ENCODE data around the gene SLC22A9.

SLC22A9 gene

DNA sequence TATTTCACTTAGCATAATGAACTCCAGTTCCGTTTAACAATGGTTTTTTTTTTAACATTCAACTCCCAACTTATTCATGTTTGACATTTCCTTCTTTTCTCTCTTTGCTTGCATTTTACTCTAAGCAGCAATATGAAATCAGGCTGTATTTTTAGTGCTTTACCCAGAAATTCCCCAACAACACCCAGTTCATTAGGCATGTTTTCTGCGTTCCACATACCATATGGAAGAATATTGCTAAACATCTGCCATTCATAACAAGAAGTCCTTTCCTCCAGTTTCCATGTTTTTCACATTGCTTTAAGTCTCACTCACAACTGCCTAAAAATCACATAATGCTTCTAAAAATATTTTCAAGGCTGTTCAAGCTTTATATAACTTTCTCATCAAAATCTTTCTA, 75.5 kb downstream of the SLC22A9 start:
- TF ChIP-seq TAF1 (IDR thresholded peaks at IDR 0.05; ENCODE audit: low read depth) (no peak), EP300 (IDR thresholded peaks at IDR 0.05; ENCODE audit: borderline replicate concordance) (no peak), TEAD4 (IDR thresholded peaks at IDR 0.05) (no peak), CREB1 (IDR thresholded peaks at IDR 0.05; ENCODE audit: low read depth) (no peak), ZBTB7A (IDR thresholded peaks at IDR 0.05; ENCODE audit: low read depth) (no peak), REST (IDR thresholded peaks at IDR 0.05; ENCODE audit: low read depth) (no peak), NFIC (IDR thresholded peaks at IDR 0.05) (no peak), FOXM1 (IDR thresholded peaks at IDR 0.05; ENCODE audit: borderline replicate concordance, low read depth) (no peak), CEBPB (IDR thresholded peaks at IDR 0.05) (no peak), YY1 (IDR thresholded peaks at IDR 0.05; ENCODE audit: low read depth) (no peak)
- TF ChIP-seq, protein P1, sequence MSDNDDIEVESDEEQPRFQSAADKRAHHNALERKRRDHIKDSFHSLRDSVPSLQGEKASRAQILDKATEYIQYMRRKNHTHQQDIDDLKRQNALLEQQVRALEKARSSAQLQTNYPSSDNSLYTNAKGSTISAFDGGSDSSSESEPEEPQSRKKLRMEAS (IDR thresholded peaks at IDR 0.05): no peak
- TF ChIP-seq, protein P2, sequence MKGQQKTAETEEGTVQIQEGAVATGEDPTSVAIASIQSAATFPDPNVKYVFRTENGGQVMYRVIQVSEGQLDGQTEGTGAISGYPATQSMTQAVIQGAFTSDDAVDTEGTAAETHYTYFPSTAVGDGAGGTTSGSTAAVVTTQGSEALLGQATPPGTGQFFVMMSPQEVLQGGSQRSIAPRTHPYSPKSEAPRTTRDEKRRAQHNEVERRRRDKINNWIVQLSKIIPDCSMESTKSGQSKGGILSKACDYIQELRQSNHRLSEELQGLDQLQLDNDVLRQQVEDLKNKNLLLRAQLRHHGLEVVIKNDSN (IDR thresholded peaks at IDR 0.05): no peak

DNA sequence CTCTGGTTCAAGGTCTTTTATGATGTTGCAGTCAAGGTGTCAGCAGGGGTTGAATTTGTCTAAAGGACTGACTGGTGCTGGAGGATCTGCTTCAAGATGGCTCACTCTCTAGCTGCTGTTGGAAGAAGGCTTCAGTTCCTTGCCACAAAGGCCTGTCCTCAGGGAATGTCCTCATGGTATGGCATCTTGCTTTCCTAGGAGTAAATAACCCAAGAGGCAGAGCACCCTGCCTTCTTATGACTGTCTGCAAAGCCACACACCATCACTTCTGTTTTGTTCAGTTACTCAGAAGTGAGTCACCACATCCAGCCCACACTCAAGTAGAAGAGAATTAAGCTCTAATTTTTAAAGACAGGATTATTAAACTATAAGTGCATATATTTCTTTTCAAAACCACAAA, 76.1 kb downstream of the SLC22A9 start:
- no peak for TF ChIP-seq CREB1 (IDR thresholded peaks at IDR 0.05; ENCODE audit: low read depth)
- TF ChIP-seq TCF12 (IDR thresholded peaks at IDR 0.05; ENCODE audit: low read depth): no peak
- no peak for TF ChIP-seq RAD21 (IDR thresholded peaks at IDR 0.05; ENCODE audit: low read depth)
- TF ChIP-seq EP300 (IDR thresholded peaks at IDR 0.05; ENCODE audit: borderline replicate concordance): no peak
- TF ChIP-seq YY1 (IDR thresholded peaks at IDR 0.05; ENCODE audit: low read depth): no peak
- no peak for TF ChIP-seq REST (IDR thresholded peaks at IDR 0.05; ENCODE audit: low read depth)
- TF ChIP-seq, protein P2 (IDR thresholded peaks at IDR 0.05): no peak
- no peak for TF ChIP-seq NFIC (IDR thresholded peaks at IDR 0.05)
- no peak for TF ChIP-seq FOXM1 (IDR thresholded peaks at IDR 0.05; ENCODE audit: borderline replicate concordance, low read depth)
- no peak for TF ChIP-seq CEBPB (IDR thresholded peaks at IDR 0.05)
- TF ChIP-seq, protein P1 (IDR thresholded peaks at IDR 0.05): no peak
- TF ChIP-seq TEAD4 (IDR thresholded peaks at IDR 0.05): no peak
- TF ChIP-seq TAF1 (IDR thresholded peaks at IDR 0.05; ENCODE audit: low read depth): no peak
- no peak for TF ChIP-seq EGR1 (IDR thresholded peaks at IDR 0.05)
- TF ChIP-seq ZBTB7A (IDR thresholded peaks at IDR 0.05; ENCODE audit: low read depth): no peak

DNA sequence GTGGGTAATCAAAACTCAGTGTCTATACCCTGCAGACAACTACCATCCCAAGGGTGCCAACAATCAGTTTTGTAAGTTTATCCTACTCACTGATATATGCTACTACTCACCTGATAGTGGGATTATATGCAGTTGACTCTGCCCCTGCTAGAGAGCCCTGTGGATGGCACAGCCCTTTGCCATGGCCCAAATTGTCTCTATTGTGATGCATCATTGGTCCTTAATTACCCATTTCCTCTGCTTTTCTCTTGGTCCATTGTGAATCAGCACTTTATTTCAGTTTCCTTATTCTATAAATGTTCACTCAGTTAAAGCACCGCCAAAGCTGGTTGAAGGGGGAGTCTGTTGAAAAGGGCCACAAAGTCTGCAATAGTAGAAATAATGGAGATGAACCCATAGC, 79.1 kb downstream of the SLC22A9 start:
- no peak for TF ChIP-seq TCF12 (IDR thresholded peaks at IDR 0.05; ENCODE audit: low read depth)
- TF ChIP-seq TEAD4 (IDR thresholded peaks at IDR 0.05): no peak
- TF ChIP-seq CEBPB (IDR thresholded peaks at IDR 0.05): no peak
- TF ChIP-seq, protein P2 (IDR thresholded peaks at IDR 0.05): no peak
- no peak for TF ChIP-seq EP300 (IDR thresholded peaks at IDR 0.05; ENCODE audit: borderline replicate concordance)
- TF ChIP-seq REST (IDR thresholded peaks at IDR 0.05; ENCODE audit: low read depth): no peak
- TF ChIP-seq NFIC (IDR thresholded peaks at IDR 0.05): no peak
- TF ChIP-seq, protein P1 (IDR thresholded peaks at IDR 0.05): no peak
- TF ChIP-seq RAD21 (IDR thresholded peaks at IDR 0.05; ENCODE audit: low read depth): no peak
- TF ChIP-seq ZBTB7A (IDR thresholded peaks at IDR 0.05; ENCODE audit: low read depth): no peak
- no peak for TF ChIP-seq CREB1 (IDR thresholded peaks at IDR 0.05; ENCODE audit: low read depth)
- no peak for TF ChIP-seq EGR1 (IDR thresholded peaks at IDR 0.05)
- no peak for TF ChIP-seq FOXM1 (IDR thresholded peaks at IDR 0.05; ENCODE audit: borderline replicate concordance, low read depth)
- TF ChIP-seq YY1 (IDR thresholded peaks at IDR 0.05; ENCODE audit: low read depth): no peak
- TF ChIP-seq TAF1 (IDR thresholded peaks at IDR 0.05; ENCODE audit: low read depth): no peak

GRCh38 chr11:63459586-63459985, 90.0 kb downstream of the SLC22A9 start:
- no peak for TF ChIP-seq CEBPB (IDR thresholded peaks at IDR 0.05)
- TF ChIP-seq REST (IDR thresholded peaks at IDR 0.05; ENCODE audit: low read depth): no peak
- TF ChIP-seq, protein P2 (IDR thresholded peaks at IDR 0.05): no peak
- TF ChIP-seq EP300 (IDR thresholded peaks at IDR 0.05; ENCODE audit: borderline replicate concordance): no peak
- TF ChIP-seq TEAD4 (IDR thresholded peaks at IDR 0.05): no peak
- TF ChIP-seq, protein P1 (IDR thresholded peaks at IDR 0.05): no peak
- no peak for TF ChIP-seq RAD21 (IDR thresholded peaks at IDR 0.05; ENCODE audit: low read depth)
- TF ChIP-seq CREB1 (IDR thresholded peaks at IDR 0.05; ENCODE audit: low read depth): no peak
- TF ChIP-seq YY1 (IDR thresholded peaks at IDR 0.05; ENCODE audit: low read depth): no peak
- no peak for TF ChIP-seq NFIC (IDR thresholded peaks at IDR 0.05)
- no peak for TF ChIP-seq TCF12 (IDR thresholded peaks at IDR 0.05; ENCODE audit: low read depth)
- TF ChIP-seq ZBTB7A (IDR thresholded peaks at IDR 0.05; ENCODE audit: low read depth): no peak
- no peak for TF ChIP-seq FOXM1 (IDR thresholded peaks at IDR 0.05; ENCODE audit: borderline replicate concordance, low read depth)
- no peak for TF ChIP-seq EGR1 (IDR thresholded peaks at IDR 0.05)
- TF ChIP-seq TAF1 (IDR thresholded peaks at IDR 0.05; ENCODE audit: low read depth): no peak
